ENCODE results near the gene C11orf52. TPM values are rescaled to one million over a fixed set of nuclear protein-coding genes. Genes with fewer than 3 reads are reported as not detected.

The C11orf52 gene
- total RNA-seq, 4 donors from 2014 or later: 6.2 to 16.1 (median 12.4) TPM

DNA sequence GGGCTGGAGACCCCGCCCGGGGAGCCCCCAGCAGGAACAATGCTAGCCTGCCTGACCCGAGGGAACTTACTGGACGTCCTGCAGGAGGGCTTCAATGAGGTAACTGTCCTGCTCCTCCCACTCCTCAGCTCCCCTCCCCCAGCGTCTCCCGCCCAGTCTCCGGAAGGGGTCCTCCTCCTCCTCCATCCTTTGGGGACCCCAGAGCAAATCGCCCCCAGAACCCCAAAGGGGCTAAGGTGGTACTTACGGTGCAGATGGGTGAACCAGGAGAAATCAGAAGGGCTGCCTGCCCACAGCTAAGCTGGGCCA, 18.7 kb downstream of the C11orf52 start:
- peak overlapping the region; percentile 44 for H3K4me3 ChIP-seq (ENCODE audit: low read depth, poor library complexity, severe bottlenecking)
- WGBS, 2 donors: 17 to 22% methylated on average over 7 to 9 of the region's 9 CpGs
- intact Hi-C loops (cut with DNase I; ENCODE audit: low total_unique reads): no loop called here
- DNase-seq (ENCODE audit: low spot score in 2 of 2): no peak
- TF ChIP-seq, protein P1, sequence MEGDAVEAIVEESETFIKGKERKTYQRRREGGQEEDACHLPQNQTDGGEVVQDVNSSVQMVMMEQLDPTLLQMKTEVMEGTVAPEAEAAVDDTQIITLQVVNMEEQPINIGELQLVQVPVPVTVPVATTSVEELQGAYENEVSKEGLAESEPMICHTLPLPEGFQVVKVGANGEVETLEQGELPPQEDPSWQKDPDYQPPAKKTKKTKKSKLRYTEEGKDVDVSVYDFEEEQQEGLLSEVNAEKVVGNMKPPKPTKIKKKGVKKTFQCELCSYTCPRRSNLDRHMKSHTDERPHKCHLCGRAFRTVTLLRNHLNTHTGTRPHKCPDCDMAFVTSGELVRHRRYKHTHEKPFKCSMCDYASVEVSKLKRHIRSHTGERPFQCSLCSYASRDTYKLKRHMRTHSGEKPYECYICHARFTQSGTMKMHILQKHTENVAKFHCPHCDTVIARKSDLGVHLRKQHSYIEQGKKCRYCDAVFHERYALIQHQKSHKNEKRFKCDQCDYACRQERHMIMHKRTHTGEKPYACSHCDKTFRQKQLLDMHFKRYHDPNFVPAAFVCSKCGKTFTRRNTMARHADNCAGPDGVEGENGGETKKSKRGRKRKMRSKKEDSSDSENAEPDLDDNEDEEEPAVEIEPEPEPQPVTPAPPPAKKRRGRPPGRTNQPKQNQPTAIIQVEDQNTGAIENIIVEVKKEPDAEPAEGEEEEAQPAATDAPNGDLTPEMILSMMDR (IDR thresholded peaks at IDR 0.05): no peak
- TF ChIP-seq POLR2A (IDR thresholded peaks at IDR 0.05): no peak

- no peak for DNase-seq (ENCODE audit: low spot score in 2 of 2)
- intact Hi-C loops (cut with DNase I; ENCODE audit: low total_unique reads): no loop called here
- TF ChIP-seq, protein P1 (IDR thresholded peaks at IDR 0.05): no peak
- TF ChIP-seq POLR2A (IDR thresholded peaks at IDR 0.05): no peak
- H3K4me3 ChIP-seq (ENCODE audit: low read depth, poor library complexity, severe bottlenecking): no peak overlapping the region
- 72 to 82% methylated on average over 7 of the region's 7 CpGs for WGBS, 2 donors
Observed at GRCh38 chr11:111937844-111938243, 19.1 kb downstream of the C11orf52 start.

DNA sequence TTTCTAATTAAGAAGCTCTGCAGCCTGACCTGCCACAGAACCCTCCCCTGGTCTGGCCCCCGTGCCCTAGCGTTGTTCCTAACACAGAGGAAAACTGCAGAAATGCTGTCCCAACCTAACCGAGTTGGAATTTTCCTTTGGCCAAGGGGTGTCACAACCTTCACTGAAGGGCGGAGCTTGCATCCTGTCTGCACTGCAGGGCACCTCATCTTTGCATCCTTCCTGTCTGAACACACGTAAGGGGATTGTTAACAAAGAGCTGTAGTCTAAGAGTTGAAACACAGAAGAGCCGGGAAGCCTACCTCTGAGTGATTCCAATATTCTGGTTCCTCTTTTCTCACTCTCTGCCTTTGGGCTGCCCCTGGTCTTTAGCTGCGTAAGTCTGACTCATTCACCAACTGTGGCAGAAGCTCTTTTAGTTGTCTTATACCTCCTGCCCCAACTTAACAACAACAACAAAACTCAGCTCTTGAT, 20.0 kb downstream of the C11orf52 start:
- WGBS, 2 donors: 18 to 19% methylated on average over 7 of the region's 7 CpGs
- H3K4me3 ChIP-seq (ENCODE audit: low read depth, poor library complexity, severe bottlenecking): no peak overlapping the region
- DNase-seq (ENCODE audit: low spot score in 2 of 2): no peak
- TF ChIP-seq, protein P1 (IDR thresholded peaks at IDR 0.05): no peak
- intact Hi-C loops (cut with DNase I; ENCODE audit: low total_unique reads): no loop called here

DNA sequence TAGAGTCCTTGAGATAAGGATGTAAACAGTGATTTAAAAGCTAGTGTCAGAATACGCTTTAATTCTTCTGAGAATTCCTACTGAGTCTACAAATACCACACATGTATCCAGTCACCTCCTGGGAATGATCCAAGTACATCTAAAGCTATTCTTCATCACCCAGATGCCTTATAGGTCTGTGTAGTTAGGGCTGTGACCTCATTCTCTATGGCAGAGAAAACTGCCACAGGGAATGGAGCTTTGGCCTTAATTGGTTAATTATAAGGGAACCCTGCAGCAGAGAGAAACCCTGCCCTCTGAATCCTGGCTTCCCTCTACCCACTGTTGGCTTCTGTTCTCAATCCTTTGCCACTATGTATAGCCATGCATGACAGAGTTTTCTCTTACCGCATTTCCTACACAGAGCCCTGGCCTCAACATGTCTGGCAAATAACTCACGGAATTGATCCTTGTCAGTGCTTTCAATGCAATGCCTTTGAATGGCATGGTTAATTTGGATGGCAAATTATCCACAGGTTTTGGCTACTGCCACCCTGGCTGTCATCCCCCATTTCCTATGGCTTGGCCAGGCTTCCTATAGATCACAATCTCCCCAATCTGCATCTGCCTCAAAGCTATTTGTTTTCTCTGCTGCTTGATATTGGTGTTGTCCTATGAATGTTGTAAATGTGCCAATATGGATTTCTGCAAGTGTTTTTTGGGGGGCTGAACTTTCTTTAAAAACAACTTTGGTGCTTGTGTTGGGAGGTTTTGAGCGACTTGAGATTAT, 21.3 kb downstream of the C11orf52 start:
- TF ChIP-seq POLR2A (IDR thresholded peaks at IDR 0.05): no peak
- TF ChIP-seq, protein P1 (IDR thresholded peaks at IDR 0.05): no peak
- no peak for DNase-seq (ENCODE audit: low spot score in 2 of 2)
- WGBS, 2 donors: 59 to 68% methylated on average over 4 of the region's 4 CpGs
- no peak overlapping the region for H3K4me3 ChIP-seq (ENCODE audit: low read depth, poor library complexity, severe bottlenecking)
- intact Hi-C loops (cut with DNase I; ENCODE audit: low total_unique reads): no loop called here

DNA sequence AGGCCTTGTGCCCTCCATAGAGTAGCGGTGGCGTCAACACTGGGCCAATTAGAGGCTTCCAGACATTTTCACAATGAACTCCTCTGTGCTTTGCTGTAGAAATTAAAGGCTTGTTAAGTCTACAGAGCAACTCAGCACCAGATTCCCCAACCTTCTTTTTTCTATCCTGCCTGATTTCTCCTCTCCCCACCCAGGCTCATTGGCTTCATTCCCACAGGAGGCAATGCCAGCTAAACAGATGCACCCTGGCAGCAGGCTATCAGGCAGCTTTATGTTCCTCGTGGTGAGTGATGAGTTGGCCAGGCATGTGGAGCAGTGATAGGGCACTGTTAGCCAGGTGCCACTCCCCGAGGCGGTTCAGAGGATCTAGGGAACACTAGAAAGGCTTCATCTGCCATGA, 23.2 kb downstream of the C11orf52 start:
- no peak for DNase-seq (ENCODE audit: low spot score in 2 of 2)
- H3K4me3 ChIP-seq (ENCODE audit: low read depth, poor library complexity, severe bottlenecking): no peak overlapping the region
- TF ChIP-seq, protein P1 (IDR thresholded peaks at IDR 0.05): no peak
- no peak for TF ChIP-seq POLR2A (IDR thresholded peaks at IDR 0.05)
- intact Hi-C loops (cut with DNase I; ENCODE audit: low total_unique reads): loop anchor here (2.0 kb wide), 1 partner anchor 31 kb away; no protein-coding TSS in a partner anchor
- WGBS, 2 donors: 45 to 58% methylated on average over 5 of the region's 5 CpGs

- H3K4me3 ChIP-seq (ENCODE audit: low read depth, poor library complexity, severe bottlenecking): no peak overlapping the region
- intact Hi-C loops (cut with DNase I; ENCODE audit: low total_unique reads): loop anchor here (2.0 kb wide), 1 partner anchor 30 kb away; no protein-coding TSS in a partner anchor
- DNase-seq (ENCODE audit: low spot score in 2 of 2): no peak
- TF ChIP-seq, protein P1 (IDR thresholded peaks at IDR 0.05): no peak
- TF ChIP-seq POLR2A (IDR thresholded peaks at IDR 0.05): no peak
- WGBS, 2 donors: 84 to 91% methylated on average over 7 of the region's 7 CpGs
Observed at GRCh38 chr11:111942829-111943228, 24.1 kb downstream of the C11orf52 start.

Measured in lower leg skin (tissue), 4 donors.